Measurements from ENCODE around the gene MAPK1.
"Not testable (repeated sequence)": the region's sequence is repeated elsewhere in the genome, so short reads cannot be mapped to it uniquely, and the experiment has no call there.

Gene MAPK1

GRCh38 chr22:21837248-21837979 lies 30.0 kb downstream of the MAPK1 start:
- TF ChIP-seq EZH2phosphoT487 (IDR thresholded peaks at IDR 0.05; ENCODE audit: low read depth) (no peak), CTCF (IDR thresholded peaks at IDR 0.05; ENCODE audit: low read depth, low read length) (no peak)
- H3K36me3 ChIP-seq (replicated peaks; ENCODE audit: low read depth, low read length) = peaks cover 12% of the 10 kb centered on the region
- no peak overlapping the region for H3K27ac ChIP-seq (ENCODE audit: low read length)

DNA sequence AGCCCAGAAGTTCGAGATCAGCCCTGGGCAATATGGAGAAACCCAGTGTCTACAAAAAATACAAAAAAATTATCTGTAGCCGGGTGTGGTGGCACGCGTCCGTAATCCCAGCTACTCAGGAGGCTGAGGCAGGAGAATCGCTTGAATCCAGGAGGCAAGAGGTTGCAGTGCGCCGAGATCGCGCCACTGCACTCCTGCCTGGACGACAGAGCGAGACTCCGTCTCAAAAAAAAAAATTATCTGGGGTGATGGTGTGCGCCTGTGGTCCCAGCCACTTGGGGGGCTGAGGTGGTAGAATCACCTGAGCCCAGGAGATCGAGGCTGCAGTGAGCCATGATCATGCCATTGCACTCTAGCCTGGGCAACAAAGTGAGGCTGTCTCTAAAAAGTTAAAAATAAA lies 31.0 kb downstream of the MAPK1 start:
- not testable (repeated sequence) for H3K9ac ChIP-seq (ENCODE audit: low read length); H3K27me3 ChIP-seq (ENCODE audit: low read depth, low read length); H2AFZ ChIP-seq (ENCODE audit: low read depth, low read length); H3K4me3 ChIP-seq (ENCODE audit: low read length); H3K27ac ChIP-seq (ENCODE audit: low read length); H3K9me3 ChIP-seq (ENCODE audit: insufficient read depth, low read length); H3K4me2 ChIP-seq (ENCODE audit: low read length)
- H3K79me2 ChIP-seq (ENCODE audit: low read length) = peaks cover 97% of the 10 kb centered on the region
- H4K20me1 ChIP-seq (ENCODE audit: insufficient read depth, low read length) = peaks cover 86% of the 10 kb centered on the region
- H3K4me1 ChIP-seq (ENCODE audit: low read length) = peaks cover 16% of the 10 kb centered on the region
- peaks cover 13% of the 10 kb centered on the region for H3K36me3 ChIP-seq (replicated peaks; ENCODE audit: low read depth, low read length)

More at GRCh38 chr22:21837248-21837979, 30.0 kb downstream of the MAPK1 start:
- Histone ChIP-seq H3K4me2 (ENCODE audit: low read length) (no peak overlapping the region), H3K27me3 (ENCODE audit: low read depth, low read length) (no peaks in the 10 kb centered on the region), H3K9ac (ENCODE audit: low read length) (no peak overlapping the region), H2AFZ (ENCODE audit: low read depth, low read length) (no peak overlapping the region), H3K4me1 (ENCODE audit: low read length) (peaks cover 16% of the 10 kb centered on the region), H3K9me3 (ENCODE audit: insufficient read depth, low read length) (no peaks in the 10 kb centered on the region), H4K20me1 (ENCODE audit: insufficient read depth, low read length) (peaks cover 79% of the 10 kb centered on the region), H3K79me2 (ENCODE audit: low read length) (peaks cover 94% of the 10 kb centered on the region), H3K4me3 (ENCODE audit: low read length) (no peak overlapping the region)

GRCh38 chr22:21835378-21835777 lies 32.1 kb downstream of the MAPK1 start:
- TF ChIP-seq EZH2phosphoT487 (IDR thresholded peaks at IDR 0.05; ENCODE audit: low read depth) (no peak), CTCF (IDR thresholded peaks at IDR 0.05; ENCODE audit: low read depth, low read length) (no peak)
- Histone ChIP-seq H3K4me2 (ENCODE audit: low read length) (peak overlapping the region; percentile 45), H3K9ac (ENCODE audit: low read length) (no peak overlapping the region), H2AFZ (ENCODE audit: low read depth, low read length) (no peak overlapping the region), H3K36me3 (replicated peaks; ENCODE audit: low read depth, low read length) (peaks cover 13% of the 10 kb centered on the region), H4K20me1 (ENCODE audit: insufficient read depth, low read length) (peaks cover 87% of the 10 kb centered on the region), H3K27me3 (ENCODE audit: low read depth, low read length) (no peaks in the 10 kb centered on the region), H3K79me2 (ENCODE audit: low read length) (peaks cover 97% of the 10 kb centered on the region), H3K9me3 (ENCODE audit: insufficient read depth, low read length) (no peaks in the 10 kb centered on the region), H3K27ac (ENCODE audit: low read length) (no peak overlapping the region), H3K4me1 (ENCODE audit: low read length) (peaks cover 16% of the 10 kb centered on the region), H3K4me3 (ENCODE audit: low read length) (peak overlapping the region; percentile 2; the same call in 1 of the 2 replicates)

DNA sequence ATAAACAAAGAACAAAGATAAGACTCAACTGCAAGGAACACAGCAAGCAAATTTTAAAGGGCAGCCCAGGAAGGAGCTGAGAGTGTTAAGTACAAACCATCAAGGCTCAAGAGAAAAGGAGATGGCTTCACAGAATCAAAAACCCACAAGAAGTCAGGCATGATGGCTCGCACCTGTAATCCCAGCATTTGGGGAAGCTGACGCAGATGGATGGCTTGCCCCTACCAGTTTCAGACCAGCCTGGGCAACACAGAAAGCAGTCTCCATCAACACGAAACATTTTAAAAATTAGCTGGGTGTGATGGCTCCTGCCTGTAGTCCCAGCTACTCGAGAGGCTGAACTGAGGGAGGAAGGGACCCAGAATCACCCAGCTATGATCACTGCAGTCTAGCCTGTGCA lies 32.6 kb downstream of the MAPK1 start:
- peaks cover 16% of the 10 kb centered on the region for H3K4me1 ChIP-seq (ENCODE audit: low read length)
- TF ChIP-seq EZH2phosphoT487 (IDR thresholded peaks at IDR 0.05; ENCODE audit: low read depth) (no peak), CTCF (IDR thresholded peaks at IDR 0.05; ENCODE audit: low read depth, low read length) (no peak)
- no peaks in the 10 kb centered on the region for H3K9me3 ChIP-seq (ENCODE audit: insufficient read depth, low read length)
- H4K20me1 ChIP-seq (ENCODE audit: insufficient read depth, low read length) = peaks cover 87% of the 10 kb centered on the region
- H2AFZ ChIP-seq (ENCODE audit: low read depth, low read length) = no peak overlapping the region
- H3K36me3 ChIP-seq (replicated peaks; ENCODE audit: low read depth, low read length) = peaks cover 9% of the 10 kb centered on the region
- no peak overlapping the region for H3K27ac ChIP-seq (ENCODE audit: low read length)
- no peaks in the 10 kb centered on the region for H3K27me3 ChIP-seq (ENCODE audit: low read depth, low read length)
- peak overlapping the region; percentile 2; the same call in 1 of the 2 replicates for H3K4me3 ChIP-seq (ENCODE audit: low read length)
- H3K4me2 ChIP-seq (ENCODE audit: low read length) = peak overlapping the region; percentile 45
- H3K9ac ChIP-seq (ENCODE audit: low read length) = no peak overlapping the region
- H3K79me2 ChIP-seq (ENCODE audit: low read length) = peaks cover 97% of the 10 kb centered on the region
